Measurements from ENCODE around the gene LRRC7. TPM values are rescaled to one million over a fixed set of nuclear protein-coding genes. Genes with fewer than 3 reads are reported as not detected.
"Not testable (repeated sequence)": the region's sequence is repeated elsewhere in the genome, so short reads cannot be mapped to it uniquely, and the experiment has no call there.

LRRC7 gene
- total RNA-seq, 1 experiment from 2014 or later, result 0.14 TPM

GRCh38 chr1:70044832-70045231 is 477.1 kb downstream of the LRRC7 start:
- BruUV-seq (replicated peaks), result no TSS peak
- CTCF ChIA-PET, result no interaction called here
- H3K27me3 Mint-ChIP-seq (ENCODE audit: unreplicated experiment), result no peaks in the 10 kb centered on the region
- no peak for DNase-seq
- no peaks in the 10 kb centered on the region for H3K36me3 Mint-ChIP-seq (ENCODE audit: insufficient read depth, unreplicated experiment)
- H3K4me3 Mint-ChIP-seq (ENCODE audit: low read depth, unreplicated experiment), result no peak overlapping the region
- intact Hi-C loops (cut with micrococcal nuclease; ENCODE audit: unreplicated experiment), result loop anchor here (2.0 to 5.0 kb wide), 2 partner anchors 78 to 87 kb away; no protein-coding TSS in a partner anchor
- H3K27ac Mint-ChIP-seq (ENCODE audit: unreplicated experiment), result no peak overlapping the region
- no peak for TF ChIP-seq CTCF (IDR thresholded peaks at IDR 0.05; ENCODE audit: unreplicated experiment)
- peaks cover 25% of the 10 kb centered on the region for H3K4me1 Mint-ChIP-seq (ENCODE audit: low read depth, unreplicated experiment)
- no peaks in the 10 kb centered on the region for H3K9me3 Mint-ChIP-seq (ENCODE audit: low read depth, unreplicated experiment)

GRCh38 chr1:70045581-70045980 is 477.9 kb downstream of the LRRC7 start:
- DNase-seq; BruUV-seq (replicated peaks); H3K27ac Mint-ChIP-seq (ENCODE audit: unreplicated experiment); H3K9me3 Mint-ChIP-seq (ENCODE audit: low read depth, unreplicated experiment); H3K36me3 Mint-ChIP-seq (ENCODE audit: insufficient read depth, unreplicated experiment); H3K27me3 Mint-ChIP-seq (ENCODE audit: unreplicated experiment); H3K4me3 Mint-ChIP-seq (ENCODE audit: low read depth, unreplicated experiment); CTCF ChIA-PET: not testable (repeated sequence)
- peaks cover 25% of the 10 kb centered on the region for H3K4me1 Mint-ChIP-seq (ENCODE audit: low read depth, unreplicated experiment)
- intact Hi-C loops (cut with micrococcal nuclease; ENCODE audit: unreplicated experiment), result loop anchor here (2.0 kb wide), 1 partner anchor 79 kb away; no protein-coding TSS in a partner anchor

GRCh38 chr1:70048336-70049094 is 480.8 kb downstream of the LRRC7 start:
- H3K27me3 Mint-ChIP-seq (ENCODE audit: unreplicated experiment), result no peaks in the 10 kb centered on the region
- H3K4me1 Mint-ChIP-seq (ENCODE audit: low read depth, unreplicated experiment), result peaks cover 22% of the 10 kb centered on the region
- no peak for DNase-seq
- no peak for TF ChIP-seq CTCF (IDR thresholded peaks at IDR 0.05; ENCODE audit: unreplicated experiment)
- intact Hi-C loops (cut with micrococcal nuclease; ENCODE audit: unreplicated experiment), result no loop called here
- H3K9me3 Mint-ChIP-seq (ENCODE audit: low read depth, unreplicated experiment), result no peaks in the 10 kb centered on the region
- CTCF ChIA-PET, result no interaction called here
- no peaks in the 10 kb centered on the region for H3K36me3 Mint-ChIP-seq (ENCODE audit: insufficient read depth, unreplicated experiment)
- H3K4me3 Mint-ChIP-seq (ENCODE audit: low read depth, unreplicated experiment), result no peak overlapping the region
- BruUV-seq (replicated peaks), result no TSS peak
- H3K27ac Mint-ChIP-seq (ENCODE audit: unreplicated experiment), result no peak overlapping the region

GRCh38 chr1:70051926-70052325 is 484.2 kb downstream of the LRRC7 start:
- Mint-ChIP-seq H3K27ac (ENCODE audit: unreplicated experiment) (no peak overlapping the region), H3K9me3 (ENCODE audit: low read depth, unreplicated experiment) (no peaks in the 10 kb centered on the region), H3K27me3 (ENCODE audit: unreplicated experiment) (no peaks in the 10 kb centered on the region), H3K4me1 (ENCODE audit: low read depth, unreplicated experiment) (no peaks in the 10 kb centered on the region), H3K4me3 (ENCODE audit: low read depth, unreplicated experiment) (no peak overlapping the region), H3K36me3 (ENCODE audit: insufficient read depth, unreplicated experiment) (no peaks in the 10 kb centered on the region)
- BruUV-seq (replicated peaks), result no TSS peak
- no peak for DNase-seq
- intact Hi-C loops (cut with micrococcal nuclease; ENCODE audit: unreplicated experiment), result no loop called here
- TF ChIP-seq CTCF (IDR thresholded peaks at IDR 0.05; ENCODE audit: unreplicated experiment), result no peak
- CTCF ChIA-PET, result no interaction called here

GRCh38 chr1:70057500-70057899 is 489.8 kb downstream of the LRRC7 start:
- no peaks in the 10 kb centered on the region for H3K9me3 Mint-ChIP-seq (ENCODE audit: low read depth, unreplicated experiment)
- no peaks in the 10 kb centered on the region for H3K36me3 Mint-ChIP-seq (ENCODE audit: insufficient read depth, unreplicated experiment)
- intact Hi-C loops (cut with micrococcal nuclease; ENCODE audit: unreplicated experiment), result no loop called here
- no peak overlapping the region for H3K27ac Mint-ChIP-seq (ENCODE audit: unreplicated experiment)
- no peak for TF ChIP-seq CTCF (IDR thresholded peaks at IDR 0.05; ENCODE audit: unreplicated experiment)
- BruUV-seq (replicated peaks), result no TSS peak
- CTCF ChIA-PET, result no interaction called here
- no peak overlapping the region for H3K4me3 Mint-ChIP-seq (ENCODE audit: low read depth, unreplicated experiment)
- no peaks in the 10 kb centered on the region for H3K4me1 Mint-ChIP-seq (ENCODE audit: low read depth, unreplicated experiment)
- no peaks in the 10 kb centered on the region for H3K27me3 Mint-ChIP-seq (ENCODE audit: unreplicated experiment)
- DNase-seq, result no peak
